H1 (cell line): ENCODE results near the gene KRTAP1-5. TPM values are rescaled to one million over a fixed set of nuclear protein-coding genes. Genes with fewer than 3 reads are reported as not detected.

ENCODE experiments used
- CTCF ChIA-PET: fragments of 300-600 bp; sonication (Branson Sonifier 250); formaldehyde crosslinking; loops from one replicate; lab custom pipeline; 2021; ENCODE audit not compliant: partially characterized antibody; lab: Charles Lee
- POLR2A ChIA-PET: fragments of 300-600 bp; sonication (Branson Sonifier 250); formaldehyde crosslinking; loops from one replicate; lab custom pipeline; 2021; ENCODE audit warnings: inconsistent platforms; ENCODE audit not compliant: partially characterized antibody; lab: Charles Lee
- DNase-seq, 2 experiments: peaks; one replicate each; pipeline versions ENCODE4 v3.0.0 to v3.0.0-alpha.2; 2010 to 2022; ENCODE audit warnings: low spot score in 2 of 2, low read depth in 1 of 2, mixed read lengths in 1 of 2
- FAIRE-seq: peaks from 2 replicates; lab custom pipeline; 2011; peaks lifted over from hg19 to GRCh38; lab: Jason Lieb, UNC
- H2AFZ ChIP-seq: 2 replicates; pipeline ENCODE4 v1.8.1; 2012; ENCODE audit warnings: low read length, inconsistent platforms
- H2AK5ac ChIP-seq: 2 replicates; pipeline ENCODE4 v1.6.1; 2013; ENCODE audit warnings: low read depth, low read length
- H2BK120ac ChIP-seq: replicated peaks from 2 replicates; pipeline ENCODE3; 2013; ENCODE audit warnings: low read depth, low read length, inconsistent platforms
- H2BK12ac ChIP-seq: 2 replicates; pipeline ENCODE4 v1.6.1; 2013; ENCODE audit warnings: low read depth, low read length
- H2BK15ac ChIP-seq: 2 replicates; pipeline ENCODE4 v1.6.1; 2013; ENCODE audit warnings: low read length
- H2BK20ac ChIP-seq: 2 replicates; pipeline ENCODE4 v1.6.1; 2013; ENCODE audit warnings: low read length
- H2BK5ac ChIP-seq: 2 replicates; pipeline ENCODE4 v1.6.1; 2013; ENCODE audit warnings: low read depth, low read length
- H3K14ac ChIP-seq: 2 replicates; pipeline ENCODE4 v1.6.1; 2013; ENCODE audit warnings: inconsistent platforms; ENCODE audit not compliant: insufficient read length
- H3K18ac ChIP-seq: 2 replicates; pipeline ENCODE4 v1.6.1; 2013; ENCODE audit warnings: low read length; ENCODE audit errors: extremely low read depth
- H3K23ac ChIP-seq: 2 replicates; pipeline ENCODE4 v1.6.1; 2013; ENCODE audit warnings: inconsistent platforms; ENCODE audit not compliant: insufficient read length
- H3K23me2 ChIP-seq: 2 replicates; pipeline ENCODE4 v1.6.1; 2013; ENCODE audit warnings: low read depth, low read length
- H3K27ac ChIP-seq: 2 replicates; pipeline ENCODE4 v1.6.1; 2011; ENCODE audit warnings: low read depth, low read length, inconsistent platforms
- H3K27me3 ChIP-seq, 4 experiments: replicated peaks in 1 of 4; 1 replicate in 1 of 4; 2 replicates in 3 of 4; pipeline versions ENCODE4 v1.6.1 to v1.8.1; 2011 to 2013; ENCODE audit warnings: low read length in 3 of 4, mild to moderate bottlenecking in 3 of 4, inconsistent platforms in 2 of 4, mixed read lengths in 2 of 4, moderate library complexity in 1 of 4; ENCODE audit not compliant: control insufficient read depth in 3 of 4, insufficient read depth in 3 of 4; ENCODE audit errors: extremely low read depth in 1 of 4
- H3K36me3 ChIP-seq, 4 experiments: 2 replicates each; pipeline versions ENCODE4 v1.6.1 to v1.8.1; 2011 to 2013; ENCODE audit warnings: mild to moderate bottlenecking in 4 of 4, low read length in 3 of 4, moderate library complexity in 2 of 4, control low read depth in 1 of 4, inconsistent platforms in 1 of 4; ENCODE audit not compliant: insufficient read depth in 4 of 4, control insufficient read depth in 2 of 4
- H3K4ac ChIP-seq: replicated peaks from 2 replicates; pipeline ENCODE3; 2013; ENCODE audit warnings: low read length, low read depth, mixed read lengths, inconsistent platforms; ENCODE audit not compliant: insufficient read length
- H3K4me1 ChIP-seq, 4 experiments: replicated peaks in 1 of 4; 1 replicate in 1 of 4; 2 replicates in 3 of 4; pipeline versions ENCODE4 v1.6.1 to v1.8.1; 2011 to 2013; ENCODE audit warnings: low read length in 3 of 4, inconsistent platforms in 2 of 4, mixed read lengths in 1 of 4; ENCODE audit not compliant: insufficient read depth in 4 of 4, control insufficient read depth in 3 of 4
- H3K4me2 ChIP-seq, 2 experiments: 2 replicates each; pipeline versions ENCODE4 v1.6.1 to v1.8.1; 2011 to 2013; ENCODE audit warnings: low read depth in 2 of 2, low read length in 2 of 2, control low read depth in 1 of 2, inconsistent platforms in 1 of 2, mild to moderate bottlenecking in 1 of 2; ENCODE audit not compliant: insufficient read depth in 1 of 2
- H3K4me3 ChIP-seq, 4 experiments: fragments of 200-600, 300-600 bp in 1 of 4; sonication (generic), shearing (Covaris generic), sonication (Bioruptor Twin) in 1 of 4; 2 replicates each; pipeline versions ENCODE4 v1.5.1 to v1.8.1; 2011 to 2016; ENCODE audit warnings: low read length in 4 of 4, low read depth in 3 of 4, control low read depth in 2 of 4, inconsistent platforms in 2 of 4, mild to moderate bottlenecking in 2 of 4, mixed read lengths in 1 of 4, moderate library complexity in 1 of 4; ENCODE audit not compliant: insufficient read depth in 2 of 4; ENCODE audit errors: extremely low read depth in 1 of 4
- H3K56ac ChIP-seq: replicated peaks from 2 replicates; pipeline ENCODE3; 2013; ENCODE audit warnings: low read depth, mild to moderate bottlenecking, mixed read lengths, low read length, inconsistent platforms; ENCODE audit not compliant: insufficient read length
- H3K79me1 ChIP-seq: 2 replicates; pipeline ENCODE4 v1.6.1; 2013; ENCODE audit warnings: low read depth, low read length, control low read depth
- H3K79me2 ChIP-seq, 2 experiments: 2 replicates each; pipeline versions ENCODE4 v1.6.1 to v1.8.1; 2012 to 2013; ENCODE audit warnings: low read length in 2 of 2, mild to moderate bottlenecking in 2 of 2, inconsistent platforms in 1 of 2; ENCODE audit not compliant: insufficient read depth in 2 of 2, control insufficient read depth in 1 of 2
- H3K9ac ChIP-seq, 4 experiments: replicated peaks in 1 of 4; 1 replicate in 1 of 4; 2 replicates in 3 of 4; pipeline versions ENCODE4 v1.6.1 to v1.8.1; 2011 to 2013; ENCODE audit warnings: low read depth in 3 of 4, low read length in 3 of 4, control low read depth in 2 of 4, mild to moderate bottlenecking in 2 of 4, moderate library complexity in 2 of 4, inconsistent platforms in 1 of 4; ENCODE audit errors: extremely low read depth in 1 of 4
- H3K9me3 ChIP-seq, 2 experiments: 2 replicates each; pipeline versions ENCODE4 v1.6.1 to v1.8.1; 2012 to 2013; ENCODE audit warnings: mild to moderate bottlenecking in 2 of 2, moderate library complexity in 2 of 2, control low read depth in 1 of 2, inconsistent platforms in 1 of 2, low read depth in 1 of 2, low read length in 1 of 2, mixed read lengths in 1 of 2; ENCODE audit not compliant: insufficient read depth in 2 of 2
- H4K20me1 ChIP-seq, 2 experiments: replicated peaks in 1 of 2; 2 replicates each; pipeline versions ENCODE3 to v1.8.1; 2011 to 2013; ENCODE audit warnings: inconsistent platforms in 2 of 2, low read length in 2 of 2, mild to moderate bottlenecking in 1 of 2; ENCODE audit not compliant: insufficient read depth in 2 of 2, control insufficient read depth in 1 of 2
- H4K5ac ChIP-seq: 2 replicates; pipeline ENCODE4 v1.6.1; 2013; ENCODE audit warnings: low read length, low read depth, mixed read lengths, inconsistent platforms; ENCODE audit not compliant: insufficient read length
- H4K8ac ChIP-seq: 2 replicates; pipeline ENCODE4 v1.8.0; 2013; ENCODE audit warnings: mild to moderate bottlenecking, moderate library complexity, low read length, inconsistent platforms; ENCODE audit not compliant: insufficient read depth; ENCODE audit errors: extremely low read depth
- H4K91ac ChIP-seq: replicated peaks from 2 replicates; pipeline ENCODE3; 2013; ENCODE audit warnings: low read length, mixed read lengths, inconsistent platforms; ENCODE audit not compliant: insufficient read length
- E2F6 ChIP-seq: IDR thresholded peaks from 2 replicates; pipeline ENCODE4 v1.6.1; 2012; ENCODE audit warnings: inconsistent platforms
- WGBS, 2 experiments: shearing (Covaris generic) in 1 of 2; methylation state at CpG; one replicate each; pipeline versions ENCODE4 v1.1.6 to v1.1.7; 2013 to 2015; ENCODE audit warnings: low lambda C conversion rate in 2 of 2, mixed read lengths in 2 of 2, inconsistent platforms in 1 of 2, low coverage in 1 of 2, missing lambda C conversion rate in 1 of 2; ENCODE audit not compliant: insufficient replicate concordance in 2 of 2, insufficient coverage in 1 of 2, insufficient read length in 1 of 2; ENCODE audit errors: extremely low coverage in 1 of 2, missing lambda C conversion rate in 1 of 2; 5-methylcytosine and 5-hydroxymethylcytosine counted together
- polyA plus RNA-seq, 7 experiments: library from polyadenylated mRNA; depleted of rRNA in 3 of 7; stranded (reverse) in 5 of 7; unstranded in 2 of 7; fragments of >200 nt in 5 of 7; fragments of 200-250 nt in 2 of 7; gene quantifications; 1 replicate in 5 of 7; 2 replicates in 1 of 7; 4 replicates in 1 of 7; pipeline versions ENCODE4 v1.2.1 to v1.2.3, GENCODE V29; 2011 to 2013; ENCODE audit warnings: missing spikeins in 2 of 7, mixed read lengths in 2 of 7
- total RNA-seq: library from RNA; stranded (reverse); fragmentation: NEBNext Ultra II Directional; extraction: Animal tissue kit (Norgen Biotek cat#: 25700); gene quantifications from 2 replicates; pipeline ENCODE4 v1.2.1, GENCODE V29; 2021

Gene KRTAP1-5
- total and polyA plus RNA-seq, 2 of the 8 experiments (the other 6 are each of a cell fraction or from before 2014, with no cell fraction given): not detected

GRCh38 chr17:41073676-41074075 lies 46.7 kb upstream of the KRTAP1-5 start:
- Histone ChIP-seq H2BK15ac (no peak overlapping the region), H3K79me2 (no peaks in the 10 kb centered on the region), H2AFZ (no peak overlapping the region), H3K36me3 (no peaks in the 10 kb centered on the region), H3K9me3 (no peaks in the 10 kb centered on the region), H3K23me2 (no peaks in the 10 kb centered on the region), H3K56ac (no peak overlapping the region), H3K14ac (no peak overlapping the region), H3K4ac (no peak overlapping the region), H3K9ac (no peak overlapping the region), H3K4me2 (no peak overlapping the region), H2BK120ac (no peak overlapping the region), H3K4me1 (no peaks in the 10 kb centered on the region), H4K8ac (no peak overlapping the region), H2BK20ac (no peak overlapping the region), H2BK5ac (no peak overlapping the region), H3K79me1 (no peaks in the 10 kb centered on the region), H4K20me1 (no peaks in the 10 kb centered on the region), H4K91ac (no peak overlapping the region), H3K18ac (no peak overlapping the region), H3K4me3 (no peak overlapping the region), H2AK5ac (no peak overlapping the region), H3K23ac (no peak overlapping the region), H2BK12ac (no peak overlapping the region), H4K5ac (no peak overlapping the region), H3K27me3 (no peaks in the 10 kb centered on the region), H3K27ac (no peak overlapping the region)
- POLR2A ChIA-PET: no interaction called here
- CTCF ChIA-PET: interaction anchor here (1.5 kb wide), 1 partner anchor 164 kb away, joined by 4 read pairs; no protein-coding TSS in a partner anchor
- DNase-seq: no peak
- 90% methylated on average over 2 of the region's 2 CpGs; no CpG with 5 or more reads in 1 of the 2 experiments for WGBS, 2 experiments
- no peak for FAIRE-seq
- TF ChIP-seq E2F6: no peak
